A549 (cell line): ENCODE measurements around the gene B4GALT6. TPM values are rescaled to one million over a fixed set of nuclear protein-coding genes. Genes with fewer than 3 reads are reported as not detected.

Experiments
- ATAC-seq, 2 experiments: fragments of 200-7000 bp in 1 of 2; fragments of >200 bp in 1 of 2; cut with Nextera tagmentation in 1 of 2; cut with Tn5 transposase in 1 of 2; 3 replicates each; pipeline versions ENCODE4 v1.8.0 to v1.9.1; 2018 to 2020; ENCODE audit warnings: mild to moderate bottlenecking in 1 of 2, moderate library complexity in 1 of 2
- CTCF ChIA-PET: fragments of 300-600 bp; sonication (Branson Sonifier 250); formaldehyde crosslinking; extraction: SDS; loops from one replicate; lab custom pipeline; 2021; ENCODE audit warnings: antibody characterized with exemption, inconsistent platforms; lab: Yijun Ruan, JAX
- POLR2A ChIA-PET: fragments of 350-600 bp; formaldehyde crosslinking; extraction: SDS; loops from one replicate; lab custom pipeline; 2021; ENCODE audit warnings: antibody characterized with exemption, inconsistent platforms; lab: Yijun Ruan, JAX
- DNase-seq, 2 experiments: peaks; one replicate each; pipeline versions ENCODE4 v3.0.0 to v3.0.0-alpha.2; 2011 to 2016; ENCODE audit warnings: low read depth in 1 of 2, low spot score in 1 of 2
- FAIRE-seq: peaks from 2 replicates; lab custom pipeline; 2011; peaks lifted over from hg19 to GRCh38; lab: Jason Lieb, UNC
- H3K27ac ChIP-seq, 2 experiments: fragments of >200 bp; sonication (Bioruptor Twin); formaldehyde crosslinking; 3 replicates each; pipeline ENCODE4 v1.5.1; 2016 to 2017
- H3K4me1 ChIP-seq: fragments of >200 bp; sonication (Bioruptor Twin); formaldehyde crosslinking; 3 replicates; pipeline ENCODE4 v1.6.1; 2016
- H3K4me2 ChIP-seq: fragments of >200 bp; sonication (Bioruptor Twin); formaldehyde crosslinking; 3 replicates; pipeline ENCODE4 v1.6.1; 2016
- H3K4me3 ChIP-seq: fragments of >200 bp; sonication (Bioruptor Twin); formaldehyde crosslinking; 3 replicates; pipeline ENCODE4 v1.5.1; 2016
- H3K9me3 ChIP-seq: fragments of >200 bp; sonication (Bioruptor Twin); formaldehyde crosslinking; 3 replicates; pipeline ENCODE4 v1.6.1; 2016
- BHLHE40 ChIP-seq: IDR thresholded peaks from 2 replicates; pipeline ENCODE4 v1.6.1; 2012; ENCODE audit warnings: low read depth, low read length, inconsistent platforms
- CBX8 ChIP-seq: fragments of 200-600 bp; sonication (generic); IDR thresholded peaks from 2 replicates; pipeline ENCODE4 v1.6.1; 2016
- CEBPB ChIP-seq, 2 experiments: fragments of >200 bp in 1 of 2; sonication (Bioruptor Twin) in 1 of 2; formaldehyde crosslinking in 1 of 2; IDR thresholded peaks; 2 replicates each; pipeline ENCODE4 v1.6.1; 2012 to 2016
- CHD4 ChIP-seq: fragments of 200-600 bp; sonication (generic); IDR thresholded peaks from 2 replicates; pipeline ENCODE4 v1.6.1; 2016; ENCODE audit warnings: antibody characterized with exemption, mild to moderate bottlenecking, borderline replicate concordance
- EHMT2 ChIP-seq: fragments of 200-600 bp; sonication (generic); IDR thresholded peaks from 2 replicates; pipeline ENCODE4 v1.6.1; 2016; ENCODE audit warnings: antibody characterized with exemption, low read depth, mild to moderate bottlenecking, moderate library complexity
- GATA3 ChIP-seq: IDR thresholded peaks from 2 replicates; pipeline ENCODE4 v1.6.1; 2012; ENCODE audit warnings: borderline replicate concordance
- HMGXB4 ChIP-seq: fragments of 250-450 bp; sonication (Bioruptor Pico); IDR thresholded peaks from 2 replicates; pipeline ENCODE4 v1.5.0; 2021; ENCODE audit warnings: mild to moderate bottlenecking, moderate library complexity, borderline replicate concordance
- HOXA7 ChIP-seq: fragments of 250-450 bp; sonication (Bioruptor Pico); IDR thresholded peaks from 2 replicates; pipeline ENCODE4 v1.5.0; 2020; ENCODE audit warnings: mild to moderate bottlenecking, moderate library complexity
- HOXB13 ChIP-seq: fragments of 250-450 bp; sonication (Bioruptor Pico); IDR thresholded peaks from 2 replicates; pipeline ENCODE4 v1.5.0; 2020; ENCODE audit warnings: low read depth, mild to moderate bottlenecking, moderate library complexity
- HOXB5 ChIP-seq: fragments of 250-450 bp; sonication (Bioruptor Pico); IDR thresholded peaks from 2 replicates; pipeline ENCODE4 v1.5.0; 2020; ENCODE audit warnings: mild to moderate bottlenecking, moderate library complexity
- KDM5A ChIP-seq: fragments of 200-600 bp; sonication (generic); IDR thresholded peaks from 2 replicates; pipeline ENCODE4 v1.6.1; 2016; ENCODE audit warnings: antibody characterized with exemption, mild to moderate bottlenecking
- MAX ChIP-seq: IDR thresholded peaks from 2 replicates; pipeline ENCODE4 v1.6.1; 2012
- MAZ ChIP-seq: fragments of 150-350 bp; IDR thresholded peaks from 2 replicates; pipeline ENCODE4 v1.6.1; 2014; ENCODE audit warnings: antibody characterized with exemption, low read depth, low read length, borderline replicate concordance
- MYC ChIP-seq: IDR thresholded peaks from 2 replicates; pipeline ENCODE4 v1.6.1; 2012; ENCODE audit warnings: mild to moderate bottlenecking, inconsistent platforms, low read length, improper control_type of control experiment, borderline replicate concordance
- NFE2L2 ChIP-seq: fragments of 150-350 bp; conservative IDR thresholded peaks from 2 replicates; pipeline ENCODE4 v1.6.1; 2014; ENCODE audit warnings: low read length
- NPAS2 ChIP-seq: fragments of 250-450 bp; sonication (Bioruptor Pico); IDR thresholded peaks from 2 replicates; pipeline ENCODE4 v1.8.0; 2022; ENCODE audit warnings: mild to moderate bottlenecking, moderate library complexity, borderline replicate concordance
- NR3C1 ChIP-seq: fragments of >200 bp; sonication (Bioruptor Twin); formaldehyde crosslinking; IDR thresholded peaks from 3 replicates; pipeline ENCODE4 v1.6.1; 2017
- PHF8 ChIP-seq: fragments of 200-600 bp; sonication (generic); IDR thresholded peaks from 2 replicates; pipeline ENCODE4 v1.6.1; 2016; ENCODE audit warnings: low read depth, mild to moderate bottlenecking, antibody characterized with exemption, moderate library complexity, borderline replicate concordance
- POLR2A ChIP-seq: IDR thresholded peaks from 2 replicates; pipeline ENCODE4 v1.6.1; 2012; ENCODE audit warnings: mild to moderate bottlenecking, low read length
- POLR2AphosphoS2 ChIP-seq: conservative IDR thresholded peaks from 2 replicates; pipeline ENCODE4 v1.6.1; 2012; ENCODE audit warnings: low read length, improper control_type of control experiment, inconsistent platforms
- SMC3 ChIP-seq: fragments of >200 bp; sonication (Bioruptor Twin); formaldehyde crosslinking; IDR thresholded peaks from 3 replicates; pipeline ENCODE4 v1.6.1; 2018; ENCODE audit warnings: inconsistent platforms
- TP53 ChIP-seq: fragments of 250-450 bp; sonication (Bioruptor Pico); IDR thresholded peaks from 2 replicates; pipeline ENCODE4 v1.5.0; 2021; ENCODE audit warnings: mild to moderate bottlenecking, moderate library complexity
- ZNF302 ChIP-seq: fragments of 250-450 bp; sonication (Bioruptor Pico); IDR thresholded peaks from 2 replicates; pipeline ENCODE4 v1.9.0; 2021; ENCODE audit warnings: inconsistent platforms, mild to moderate bottlenecking, moderate library complexity
- WGBS: methylation state at CpG from one replicate; pipeline ENCODE4 v1.1.6; 2017; ENCODE audit errors: missing lambda C conversion rate; 5-methylcytosine and 5-hydroxymethylcytosine counted together
- polyA plus RNA-seq, 4 experiments: library from polyadenylated mRNA; depleted of rRNA in 3 of 4; stranded (reverse); fragments of >200 nt; fragmentation: RNase III in 1 of 4; extraction: RNeasy Plus Mini Kit Qiagen cat#74134 plus additional on column Dnase treatment in 1 of 4; gene quantifications; 2 replicates in 3 of 4; 3 replicates in 1 of 4; pipeline ENCODE4 v1.2.3, GENCODE V29; 2011 to 2017

The B4GALT6 gene
- polyA plus RNA-seq, 2 of the 4 experiments (the other 2 are of a cell fraction) = 7.1 to 12.8 TPM

- H3K4me2 ChIP-seq = no peak overlapping the region
- POLR2A ChIA-PET = no interaction called here
- peaks cover 4% of the 10 kb centered on the region; the same call in 1 of the 3 replicates for H3K9me3 ChIP-seq
- WGBS = 85% methylated on average over 1 of the region's 1 CpG
- FAIRE-seq (no peak), ATAC-seq (no peak), DNase-seq (no peak)
- CTCF ChIA-PET = interaction anchor here (0.6 kb wide), 1 partner anchor 14 kb away, joined by 3 read pairs; no protein-coding TSS in a partner anchor
- H3K27ac ChIP-seq = no peak overlapping the region
- H3K4me3 ChIP-seq = no peak overlapping the region
- TF ChIP-seq CBX8 (no peak), BHLHE40 (no peak), EHMT2 (no peak), CHD4 (no peak), POLR2AphosphoS2 (no peak), KDM5A (no peak), MAX (no peak), CEBPB (IDR thresholded peaks at IDR 0.05) (no peak), MAZ (no peak), NPAS2 (CRISPR knock-in tag) (no peak), NFE2L2 (no peak), NR3C1 (no peak), GATA3 (no peak), PHF8 (no peak), SMC3 (no peak), TP53 (CRISPR knock-in tag) (no peak)
- TF ChIP-seq, all 56 proteins: peak for 0
- no peaks in the 10 kb centered on the region for H3K4me1 ChIP-seq
These were observed 16.6 kb upstream of the B4GALT6 start for GRCh38 chr18:31700990-31701389.

GRCh38 chr18:31697351-31698298 is 13.2 kb upstream of the B4GALT6 start:
- no peak overlapping the region for H3K4me3 ChIP-seq
- ChIA-PET CTCF (no interaction called here), POLR2A (interaction anchor here (0.7 kb wide), 1 partner anchor 246 kb away, joined by 5 read pairs; no protein-coding TSS in a partner anchor)
- ATAC-seq (no peak), DNase-seq (no peak), FAIRE-seq (no peak)
- no peaks in the 10 kb centered on the region for H3K4me1 ChIP-seq
- no peak overlapping the region for H3K4me2 ChIP-seq
- H3K9me3 ChIP-seq = peaks cover 4% of the 10 kb centered on the region; the same call in 1 of the 3 replicates
- no peak overlapping the region for H3K27ac ChIP-seq
- TF ChIP-seq POLR2AphosphoS2 (no peak), HOXA7 (no peak), HOXB5 (no peak), NR3C1 (no peak), HOXB13 (CRISPR knock-in tag) (no peak), TP53 (CRISPR knock-in tag) (no peak), MYC (no peak), CHD4 (no peak), MAX (no peak), POLR2A (no peak), HMGXB4 (CRISPR knock-in tag) (no peak), ZNF302 (CRISPR knock-in tag) (no peak)
- WGBS = 48% methylated on average over 6 of the region's 6 CpGs
